Measurements from ENCODE around the gene MIAT. TPM values are rescaled to one million over a fixed set of nuclear protein-coding genes. Genes with fewer than 3 reads are reported as not detected.

The MIAT gene
- total RNA-seq, 1 experiment from 2014 or later: 0.41 TPM

GRCh38 chr22:26709617-26710390 lies 52.4 kb downstream of the MIAT start:
- POLR2A ChIA-PET: no interaction called here
- Mint-ChIP-seq H3K27ac (ENCODE audit: unreplicated experiment) (no peak overlapping the region), H3K4me3 (ENCODE audit: unreplicated experiment) (no peak overlapping the region), H3K27me3 (ENCODE audit: insufficient read depth, unreplicated experiment) (no peaks in the 10 kb centered on the region), H3K9me3 (ENCODE audit: unreplicated experiment) (no peaks in the 10 kb centered on the region), H3K4me1 (ENCODE audit: low read depth, unreplicated experiment) (no peaks in the 10 kb centered on the region), H3K36me3 (ENCODE audit: insufficient read depth, unreplicated experiment) (no peaks in the 10 kb centered on the region)
- Histone ChIP-seq H3K4me1 (no peaks in the 10 kb centered on the region), H3K9me3 (no peaks in the 10 kb centered on the region), H3K27me3 (replicated peaks; ENCODE audit: control insufficient read depth, insufficient read depth, low read length) (no peaks in the 10 kb centered on the region), H3K36me3 (ENCODE audit: control insufficient read depth, insufficient read depth, low read length) (no peaks in the 10 kb centered on the region), H3K4me3 (ENCODE audit: low read depth, low read length) (no peak overlapping the region)
- no peak for DNase-seq
- TF ChIP-seq, protein P1, sequence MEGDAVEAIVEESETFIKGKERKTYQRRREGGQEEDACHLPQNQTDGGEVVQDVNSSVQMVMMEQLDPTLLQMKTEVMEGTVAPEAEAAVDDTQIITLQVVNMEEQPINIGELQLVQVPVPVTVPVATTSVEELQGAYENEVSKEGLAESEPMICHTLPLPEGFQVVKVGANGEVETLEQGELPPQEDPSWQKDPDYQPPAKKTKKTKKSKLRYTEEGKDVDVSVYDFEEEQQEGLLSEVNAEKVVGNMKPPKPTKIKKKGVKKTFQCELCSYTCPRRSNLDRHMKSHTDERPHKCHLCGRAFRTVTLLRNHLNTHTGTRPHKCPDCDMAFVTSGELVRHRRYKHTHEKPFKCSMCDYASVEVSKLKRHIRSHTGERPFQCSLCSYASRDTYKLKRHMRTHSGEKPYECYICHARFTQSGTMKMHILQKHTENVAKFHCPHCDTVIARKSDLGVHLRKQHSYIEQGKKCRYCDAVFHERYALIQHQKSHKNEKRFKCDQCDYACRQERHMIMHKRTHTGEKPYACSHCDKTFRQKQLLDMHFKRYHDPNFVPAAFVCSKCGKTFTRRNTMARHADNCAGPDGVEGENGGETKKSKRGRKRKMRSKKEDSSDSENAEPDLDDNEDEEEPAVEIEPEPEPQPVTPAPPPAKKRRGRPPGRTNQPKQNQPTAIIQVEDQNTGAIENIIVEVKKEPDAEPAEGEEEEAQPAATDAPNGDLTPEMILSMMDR (IDR thresholded peaks at IDR 0.05; ENCODE audit: insufficient read depth in 1 of 2, low read depth in 1 of 2, low read length in 1 of 2, severe bottlenecking in 1 of 2, unreplicated experiment in 1 of 2): no peak
- intact Hi-C loops (cut with micrococcal nuclease; ENCODE audit: unreplicated experiment): no loop called here
- no TSS peak for BruUV-seq (replicated peaks)
- CTCF ChIA-PET: no interaction called here

- DNase-seq: no peak
- CTCF ChIA-PET: no interaction called here
These were observed 54.0 kb downstream of the MIAT start for GRCh38 chr22:26711205-26711963.

DNA sequence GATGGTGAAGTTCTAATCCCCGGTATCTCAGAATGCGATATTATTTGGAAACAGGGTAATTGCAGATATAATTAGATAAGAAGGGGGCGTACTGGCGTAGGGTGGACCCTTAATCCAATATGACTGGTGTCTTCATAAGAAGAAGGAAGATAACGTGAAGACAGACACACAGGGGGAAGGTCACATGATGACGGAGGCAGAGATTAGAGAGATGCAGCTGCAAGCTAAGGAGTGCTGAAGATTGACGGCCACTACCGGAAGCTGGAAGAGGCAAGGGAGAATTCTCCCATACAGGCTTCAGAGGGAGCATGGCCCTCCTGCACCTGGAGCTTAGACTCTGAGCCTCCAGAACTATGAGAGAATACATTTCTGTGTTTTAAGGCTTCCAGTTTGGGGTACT lies 54.8 kb downstream of the MIAT start:
- intact Hi-C loops (cut with micrococcal nuclease; ENCODE audit: unreplicated experiment): no loop called here
- no peaks in the 10 kb centered on the region for H3K27me3 ChIP-seq (replicated peaks; ENCODE audit: control insufficient read depth, insufficient read depth, low read length)
- POLR2A ChIA-PET: no interaction called here

More at GRCh38 chr22:26711205-26711963, 54.0 kb downstream of the MIAT start:
- no peaks in the 10 kb centered on the region for H3K27me3 ChIP-seq (replicated peaks; ENCODE audit: control insufficient read depth, insufficient read depth, low read length)
- Mint-ChIP-seq H3K27me3 (ENCODE audit: insufficient read depth, unreplicated experiment) (no peaks in the 10 kb centered on the region), H3K9me3 (ENCODE audit: unreplicated experiment) (no peaks in the 10 kb centered on the region), H3K27ac (ENCODE audit: unreplicated experiment) (no peak overlapping the region), H3K36me3 (ENCODE audit: insufficient read depth, unreplicated experiment) (no peaks in the 10 kb centered on the region), H3K4me3 (ENCODE audit: unreplicated experiment) (no peak overlapping the region), H3K4me1 (ENCODE audit: low read depth, unreplicated experiment) (no peaks in the 10 kb centered on the region)
- no peak overlapping the region for H3K4me3 ChIP-seq (ENCODE audit: low read depth, low read length)
- BruUV-seq (replicated peaks): no TSS peak
- no peaks in the 10 kb centered on the region for H3K36me3 ChIP-seq (ENCODE audit: control insufficient read depth, insufficient read depth, low read length)
- H3K9me3 ChIP-seq: no peaks in the 10 kb centered on the region
- TF ChIP-seq, protein P1 (IDR thresholded peaks at IDR 0.05; ENCODE audit: insufficient read depth in 1 of 2, low read depth in 1 of 2, low read length in 1 of 2, severe bottlenecking in 1 of 2, unreplicated experiment in 1 of 2): no peak
- no peaks in the 10 kb centered on the region for H3K4me1 ChIP-seq
- POLR2A ChIA-PET: no interaction called here
- intact Hi-C loops (cut with micrococcal nuclease; ENCODE audit: unreplicated experiment): no loop called here

More for the DNA sequence above, 54.8 kb downstream of the MIAT start:
- Histone ChIP-seq H3K36me3 (ENCODE audit: control insufficient read depth, insufficient read depth, low read length) (no peaks in the 10 kb centered on the region), H3K4me1 (no peaks in the 10 kb centered on the region), H3K4me3 (ENCODE audit: low read depth, low read length) (no peak overlapping the region), H3K9me3 (no peaks in the 10 kb centered on the region)
- H3K27me3 Mint-ChIP-seq (ENCODE audit: insufficient read depth, unreplicated experiment): no peaks in the 10 kb centered on the region
- no peaks in the 10 kb centered on the region for H3K36me3 Mint-ChIP-seq (ENCODE audit: insufficient read depth, unreplicated experiment)
- TF ChIP-seq, protein P1 (IDR thresholded peaks at IDR 0.05; ENCODE audit: insufficient read depth in 1 of 2, low read depth in 1 of 2, low read length in 1 of 2, severe bottlenecking in 1 of 2, unreplicated experiment in 1 of 2): no peak
- no peak overlapping the region for H3K27ac Mint-ChIP-seq (ENCODE audit: unreplicated experiment)
- no TSS peak for BruUV-seq (replicated peaks)
- no peak overlapping the region for H3K4me3 Mint-ChIP-seq (ENCODE audit: unreplicated experiment)
- DNase-seq: no peak
- H3K9me3 Mint-ChIP-seq (ENCODE audit: unreplicated experiment): no peaks in the 10 kb centered on the region
- CTCF ChIA-PET: no interaction called here
- no peaks in the 10 kb centered on the region for H3K4me1 Mint-ChIP-seq (ENCODE audit: low read depth, unreplicated experiment)
